ENCODE data around the gene SYNGR2.

- TF ChIP-seq CTCF (IDR thresholded peaks at IDR 0.05; ENCODE audit: borderline replicate concordance, extremely low read depth, low read length, poor library complexity, severe bottlenecking) (peak; percentile 2), EZH2 (IDR thresholded peaks at IDR 0.05; ENCODE audit: borderline replicate concordance, low read depth, low read length, severe bottlenecking) (no peak)
Measured at GRCh38 chr17:78130437-78131101, 37.8 kb upstream of the SYNGR2 start, which contains the start of gene TMC8.
